H4 (cell line): ENCODE data around the gene QRFP. TPM values are rescaled to one million over a fixed set of nuclear protein-coding genes. Genes with fewer than 3 reads are reported as not detected.
A peak's percentile ranks its signal among the peaks of the same experiment; 100 is the strongest.
"Not testable (repeated sequence)": the region's sequence is repeated elsewhere in the genome, so short reads cannot be mapped to it uniquely, and the experiment has no call there.

Source experiments
- DNase-seq: peaks from one replicate; pipeline ENCODE4 v3.0.0-alpha.2; 2015; ENCODE audit warnings: low spot score
- total RNA-seq: library from RNA; depleted of rRNA; stranded (reverse); fragments of >200 nt; shearing (Covaris generic); gene quantifications from 2 replicates; pipeline ENCODE4 v1.2.3, GENCODE V29; 2014

The QRFP gene
- total RNA-seq, 1 experiment from 2014 or later: not detected

GRCh38 chr9:130919559-130920145 is 23.0 kb upstream of the QRFP start:
- DNase-seq: no peak

DNA sequence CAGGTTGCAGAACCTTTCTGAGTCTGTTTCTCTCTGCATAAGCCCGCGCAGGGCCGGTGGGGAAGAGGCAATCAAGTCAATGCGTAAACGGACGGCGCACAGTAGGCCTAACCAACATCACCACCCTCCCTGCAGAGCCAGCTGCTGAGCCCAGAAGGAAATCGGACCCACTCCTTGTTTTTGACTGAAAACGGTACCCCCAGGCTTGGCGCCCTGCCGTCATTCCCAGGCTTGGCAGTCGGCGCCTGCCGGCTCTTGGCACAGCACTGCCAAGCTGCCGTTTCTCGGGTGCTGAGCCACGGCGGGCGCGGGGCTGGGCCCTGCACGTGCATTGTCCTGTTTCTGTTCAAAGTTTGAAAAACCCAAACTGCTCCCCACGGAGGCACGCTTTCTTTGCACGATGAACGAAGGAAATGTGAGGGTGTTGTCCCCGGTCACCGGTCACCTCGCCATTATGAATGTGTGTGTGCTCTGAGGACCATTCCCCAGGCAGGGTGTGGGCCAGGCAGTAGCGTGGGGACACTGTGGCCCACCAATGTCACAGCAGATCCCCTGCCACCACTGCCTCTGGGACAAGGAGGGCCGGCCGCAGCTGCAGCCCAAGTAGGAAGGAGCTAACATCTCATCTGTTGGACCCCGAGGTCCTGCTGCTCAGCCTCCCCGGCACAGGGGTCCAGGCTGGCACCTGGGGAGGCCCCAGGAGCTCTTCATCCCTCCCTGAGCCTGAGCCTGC is 22.4 kb upstream of the QRFP start:
- DNase-seq: no peak

DNA sequence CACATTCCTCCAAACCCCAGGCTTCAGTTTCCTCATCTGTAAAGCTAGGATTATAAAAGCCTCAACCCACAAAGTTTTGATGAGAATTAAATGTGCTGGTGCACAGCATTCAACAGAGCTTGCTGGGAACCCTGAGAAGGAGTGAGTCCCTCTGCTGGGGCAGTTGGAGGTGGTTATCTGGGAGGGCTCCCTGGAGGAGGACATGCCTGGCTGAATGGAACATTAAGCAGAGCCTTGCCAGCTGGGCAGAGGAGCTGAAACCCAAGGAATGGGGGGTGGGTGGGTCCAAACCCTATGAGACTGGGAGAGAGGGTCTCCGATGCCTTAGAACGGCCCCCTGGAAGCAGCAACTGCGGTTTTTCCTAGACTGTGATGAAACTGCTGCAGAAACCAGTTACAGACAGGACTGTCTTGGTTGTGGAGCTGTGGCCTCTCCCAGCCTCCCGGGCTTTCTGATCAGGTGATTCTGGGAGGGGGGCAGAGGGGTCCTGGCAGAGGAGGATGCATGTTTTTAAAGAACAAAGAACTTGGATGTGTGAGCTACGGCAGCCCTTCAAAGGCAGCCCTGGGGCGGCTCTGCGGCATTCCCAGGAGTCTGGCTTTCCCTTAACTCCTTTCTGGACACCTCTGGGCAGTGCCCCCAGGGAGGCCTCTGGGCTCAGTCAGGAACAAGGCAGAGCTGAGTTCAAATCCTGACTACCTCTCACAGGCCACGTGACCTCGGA is 21.7 kb upstream of the QRFP start:
- no peak for DNase-seq

DNA sequence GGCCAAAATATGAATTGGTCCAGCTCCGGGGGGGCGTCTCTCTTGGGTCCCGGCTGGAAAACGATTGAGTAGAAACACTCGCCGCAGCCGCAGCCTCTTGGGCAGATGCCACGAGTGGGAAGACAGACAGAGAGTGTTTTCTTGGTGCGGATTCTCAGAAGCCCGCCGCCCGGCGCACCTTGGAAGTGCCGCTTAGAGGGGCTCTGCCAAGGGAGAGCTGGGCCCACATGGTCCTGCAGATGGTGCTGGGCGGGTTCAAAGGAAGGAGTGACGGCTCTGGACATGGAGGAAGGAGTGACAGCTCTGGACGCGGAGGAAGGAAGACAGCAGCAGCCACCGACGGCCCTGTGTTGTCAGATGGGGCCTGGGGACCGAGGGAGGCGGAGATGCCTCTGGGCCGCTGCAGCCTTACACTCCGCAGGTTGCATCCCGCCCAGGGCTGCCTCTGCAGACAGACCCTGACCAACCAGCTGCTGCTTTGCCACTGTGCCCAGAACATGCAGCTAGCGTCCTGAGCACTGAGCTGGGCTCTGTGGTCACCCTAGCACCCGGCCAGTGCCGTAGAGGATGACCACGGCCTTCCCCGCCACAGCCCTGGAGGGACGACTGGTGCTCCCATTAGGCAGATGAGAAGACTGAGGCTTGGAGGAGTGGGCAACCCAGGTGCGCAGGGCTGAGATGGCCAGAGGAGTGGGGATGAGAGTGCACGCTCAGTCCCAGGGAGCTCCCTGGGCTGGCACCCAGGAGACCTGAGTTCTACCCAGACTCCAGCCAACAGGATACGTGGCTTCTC is 20.8 kb upstream of the QRFP start:
- no peak for DNase-seq

GRCh38 chr9:130915096-130915447 is 18.5 kb upstream of the QRFP start:
- DNase-seq: no peak

DNA sequence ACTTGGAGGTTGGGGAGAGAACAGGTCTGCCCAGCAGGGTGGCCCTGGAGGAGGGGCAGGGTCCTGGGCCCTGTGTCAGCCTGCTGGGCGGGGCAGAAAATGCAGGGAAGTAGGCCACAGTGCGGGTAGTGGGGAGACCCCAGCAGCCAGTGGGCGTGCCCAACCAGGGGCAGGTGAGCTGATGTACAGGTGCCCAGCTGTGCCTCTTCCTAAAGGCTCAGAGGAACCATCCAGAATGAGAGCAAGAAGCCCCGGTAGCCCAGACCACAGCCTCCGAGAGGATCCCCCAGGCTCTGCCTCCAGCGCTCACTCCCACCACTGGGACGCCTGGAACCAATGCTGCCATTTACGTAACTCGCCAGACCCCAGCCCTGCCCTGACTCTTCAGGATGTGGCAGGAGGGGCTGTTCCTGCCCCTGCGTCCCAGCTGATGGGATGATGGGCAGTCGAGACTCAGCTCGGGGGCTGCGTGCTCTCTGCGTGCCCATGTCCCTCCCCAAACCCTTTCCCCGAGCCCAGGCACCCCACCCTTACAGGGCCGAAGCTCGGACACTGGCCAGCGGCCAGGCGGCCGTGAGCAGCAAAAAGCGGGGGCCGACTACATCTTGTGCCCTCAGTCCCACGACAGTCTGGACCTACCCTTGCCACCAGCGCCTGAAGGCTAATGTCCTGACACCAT is 17.9 kb upstream of the QRFP start:
- no peak for DNase-seq

DNA sequence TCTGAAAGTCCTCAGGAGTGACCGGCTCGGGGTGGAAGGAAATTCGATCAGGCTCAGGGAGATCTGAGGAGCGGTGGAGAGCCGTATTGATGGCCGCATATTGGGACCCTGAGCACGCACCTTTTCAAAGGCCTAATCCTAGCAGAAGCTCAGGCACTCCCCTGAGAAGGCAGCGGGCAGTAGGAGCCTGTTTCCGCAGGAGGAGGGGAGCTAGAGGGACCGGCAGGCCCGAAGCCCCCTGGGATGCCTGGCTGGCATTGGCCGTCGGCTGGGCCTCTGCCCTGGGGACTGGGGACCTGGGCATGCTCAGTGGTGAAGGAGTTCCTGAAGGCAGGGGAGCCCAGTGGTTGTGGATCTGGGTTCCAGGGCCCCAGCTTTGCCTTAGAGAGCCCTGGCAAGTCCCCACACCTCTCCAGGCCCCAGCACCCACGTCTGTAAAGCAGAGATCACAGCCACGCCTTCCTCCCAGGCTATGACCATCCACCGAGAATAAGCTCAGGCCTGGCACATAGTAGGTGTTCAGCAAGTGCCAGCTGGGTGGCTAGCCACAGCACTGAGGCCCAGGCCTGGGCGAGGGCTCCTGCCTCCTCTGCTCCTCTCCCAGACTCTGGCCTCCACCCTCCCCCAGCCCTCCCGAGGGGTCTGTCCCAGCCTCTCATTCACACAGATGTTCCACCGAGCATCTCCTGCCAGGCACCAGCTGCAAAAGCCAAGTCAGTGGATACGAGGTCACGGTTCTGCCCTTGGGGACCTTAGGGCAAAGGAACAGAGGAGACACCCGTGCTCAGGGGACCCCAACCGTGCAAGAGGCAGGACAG is 17.2 kb upstream of the QRFP start:
- DNase-seq: no peak

GRCh38 chr9:130912932-130913598 is 16.5 kb upstream of the QRFP start:
- peak; percentile 78 for DNase-seq

DNA sequence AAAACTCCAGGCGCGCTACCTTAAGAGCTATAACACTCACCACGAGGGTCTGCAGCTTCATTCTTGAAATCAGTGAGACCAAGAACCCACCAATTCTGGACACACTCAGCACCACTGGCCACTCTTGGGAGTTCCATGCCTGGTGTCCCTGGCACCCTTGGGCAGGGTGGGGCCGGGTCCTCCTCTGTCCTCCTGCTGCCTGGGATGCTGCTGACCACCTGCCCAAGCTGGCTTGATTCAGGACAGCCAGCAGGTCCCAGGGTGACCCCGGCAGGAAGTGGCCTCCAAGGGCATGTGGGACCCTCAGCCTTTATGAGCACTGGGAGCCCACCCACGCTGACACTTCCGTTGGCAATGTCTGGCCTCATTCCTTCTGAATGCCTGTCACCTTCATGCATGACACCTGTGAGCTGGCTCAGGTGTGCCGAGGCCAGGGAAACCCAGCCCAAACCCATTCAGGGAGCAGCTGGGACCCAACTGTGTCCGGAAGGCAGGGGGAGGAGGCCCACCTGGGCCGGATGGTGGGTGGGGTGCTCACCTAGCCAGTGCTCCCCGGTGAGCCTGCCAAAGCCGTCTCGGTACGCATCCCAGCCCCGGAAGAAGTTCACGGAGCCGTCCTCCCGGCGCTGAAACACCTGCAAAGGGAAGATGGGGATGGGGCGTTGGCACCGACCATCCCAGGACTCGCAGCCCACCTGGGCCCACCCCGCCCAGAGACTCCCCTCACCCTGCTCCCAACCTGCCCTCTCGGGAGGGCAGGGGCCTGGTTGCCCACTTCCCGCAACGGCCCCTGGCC is 14.8 kb upstream of the QRFP start:
- DNase-seq: no peak

DNA sequence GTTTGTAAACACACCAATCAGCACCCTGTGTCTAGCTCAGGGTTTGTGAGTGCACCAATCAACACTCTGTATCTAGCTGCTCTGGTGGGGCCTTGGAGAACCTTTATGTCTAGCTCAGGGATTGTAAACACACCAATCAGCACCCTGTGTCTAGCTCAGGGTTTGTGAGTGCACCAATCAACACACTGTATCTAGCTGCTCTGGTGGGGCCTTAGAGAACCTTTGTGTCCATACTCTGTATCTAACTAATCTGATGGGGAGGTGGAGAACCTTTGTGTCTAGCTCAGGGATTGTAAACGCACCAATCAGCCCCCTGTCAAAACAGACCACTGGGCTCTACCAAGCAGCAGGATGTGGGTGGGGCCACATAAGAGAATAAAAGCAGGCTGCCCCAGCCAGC is 14.1 kb upstream of the QRFP start:
- not testable (repeated sequence) for DNase-seq

DNA sequence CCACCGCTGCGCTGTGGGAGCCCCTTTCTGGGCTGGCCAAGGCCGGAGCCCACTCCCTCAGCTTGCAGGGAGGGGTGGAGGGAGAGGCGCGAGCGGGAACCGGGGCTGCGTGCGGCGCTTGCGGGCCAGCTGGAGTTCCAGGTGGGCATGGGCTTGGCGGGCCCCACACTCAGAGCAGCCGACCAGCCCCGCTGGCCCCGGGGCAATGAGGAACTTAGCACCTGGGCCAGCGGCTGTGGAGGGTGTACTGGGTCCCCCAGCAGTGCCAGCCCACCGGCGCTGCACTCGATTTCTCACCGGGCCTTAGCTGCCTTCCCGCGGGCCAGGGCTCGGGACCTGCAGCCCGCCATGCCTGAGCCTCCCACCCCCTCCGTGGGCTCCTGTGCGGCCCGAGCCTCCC is 13.4 kb upstream of the QRFP start:
- DNase-seq: not testable (repeated sequence)

GRCh38 chr9:130908878-130909355 is 12.3 kb upstream of the QRFP start:
- no peak for DNase-seq

- DNase-seq: no peak
Measured at GRCh38 chr9:130908146-130908877, 11.7 kb upstream of the QRFP start.

- no peak for DNase-seq
Measured at GRCh38 chr9:130906735-130907416, 10.3 kb upstream of the QRFP start.

DNA sequence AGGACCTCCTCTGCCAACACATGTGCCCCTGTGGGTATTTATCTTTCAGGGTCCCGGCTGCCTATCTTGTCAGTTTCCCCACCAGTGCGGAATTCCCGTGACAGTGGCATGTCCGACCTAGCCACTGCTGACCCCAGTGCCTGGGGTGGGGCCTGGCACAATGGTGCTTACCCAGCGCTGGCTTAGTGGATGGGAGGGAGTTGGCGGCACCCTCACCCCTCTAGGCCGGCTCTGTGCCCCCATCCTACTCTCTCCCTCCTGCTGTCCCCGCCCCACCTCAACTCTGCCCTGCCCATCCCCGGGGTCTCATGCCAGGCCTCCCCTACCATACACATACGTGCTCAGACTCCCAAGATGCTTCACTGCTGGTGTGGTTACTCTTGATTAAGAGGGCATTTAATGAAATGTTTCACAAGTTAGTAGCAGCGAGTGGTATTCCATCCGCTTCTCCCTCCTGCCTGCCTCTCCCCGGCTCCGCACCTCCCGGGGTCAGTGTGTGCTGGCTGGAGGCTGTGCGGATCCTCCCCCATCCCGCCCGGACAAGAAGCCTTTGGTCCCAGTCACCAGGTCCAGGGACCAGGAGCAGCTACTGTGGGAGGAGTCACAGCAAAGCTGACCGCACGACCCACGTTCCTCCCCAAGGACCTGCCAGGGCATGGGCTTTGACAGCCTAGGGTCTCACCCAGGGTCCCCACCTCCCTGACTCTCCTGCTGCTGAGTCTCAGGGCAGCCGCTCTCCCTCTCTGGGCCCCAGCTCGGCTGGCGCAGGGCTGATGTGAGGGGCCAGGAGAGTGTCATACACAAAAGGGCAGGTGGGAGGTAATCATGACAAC is 9.5 kb upstream of the QRFP start:
- DNase-seq: no peak

- no peak for DNase-seq
Measured at GRCh38 chr9:130905125-130905901, 8.7 kb upstream of the QRFP start.
